HuH-7 (cell line): ENCODE results near the gene PDGFRA.
"Not testable (repeated sequence)": the region's sequence is repeated elsewhere in the genome, so short reads cannot be mapped to it uniquely, and the experiment has no call there.

Experiments
- DNase-seq: peaks from one replicate; pipeline ENCODE4 v3.0.0; 2011; ENCODE audit warnings: low spot score

Gene PDGFRA

GRCh38 chr4:54320826-54321685 is 92.0 kb downstream of the PDGFRA start:
- DNase-seq = no peak

GRCh38 chr4:54322818-54323417 is 93.8 kb downstream of the PDGFRA start:
- DNase-seq = peak; percentile 82

GRCh38 chr4:54330896-54331295 is 101.8 kb downstream of the PDGFRA start:
- DNase-seq = no peak

GRCh38 chr4:54332542-54332941 is 103.4 kb downstream of the PDGFRA start:
- no peak for DNase-seq

GRCh38 chr4:54333657-54334056 is 104.6 kb downstream of the PDGFRA start:
- DNase-seq = no peak

- not testable (repeated sequence) for DNase-seq
Observed at GRCh38 chr4:54334769-54335168, 105.7 kb downstream of the PDGFRA start.

GRCh38 chr4:54337009-54337408 is 107.9 kb downstream of the PDGFRA start:
- DNase-seq = no peak

GRCh38 chr4:54342067-54342466 is 113.0 kb downstream of the PDGFRA start:
- DNase-seq = not testable (repeated sequence)
